Endothelial cell of umbilical vein (primary cell): ENCODE measurements around the gene PRKG1. TPM values are rescaled to one million over a fixed set of nuclear protein-coding genes. Genes with fewer than 3 reads are reported as not detected.

Experiments
- BruUV-seq: library from RNA; stranded (reverse); fragments of 400-500 nt; replicated peaks from 2 replicates; lab custom pipeline; 2021; lab: Mats Ljungman, UMichigan
- CTCF ChIA-PET: fragments of 300-600, 350-600 bp; sonication (Branson Sonifier 250); formaldehyde crosslinking; loops from one replicate; lab custom pipeline; 2021; ENCODE audit warnings: antibody characterized with exemption, inconsistent platforms; lab: Charles Lee
- POLR2A ChIA-PET: fragments of 300-600, 350-600 bp; sonication (Branson Sonifier 250); formaldehyde crosslinking; loops from one replicate; lab custom pipeline; 2021; ENCODE audit warnings: antibody characterized with exemption, inconsistent platforms; lab: Charles Lee
- DNase-seq: peaks from one replicate; pipeline ENCODE4 v3.0.0-alpha.2; 2011; ENCODE audit warnings: low read depth, low spot score
- FAIRE-seq: peaks from 2 replicates; lab custom pipeline; 2011; peaks lifted over from hg19 to GRCh38; lab: Jason Lieb, UNC
- H2AFZ ChIP-seq: 2 replicates; pipeline ENCODE4 v1.6.0; 2012; ENCODE audit warnings: low read depth, low read length, control low read depth, inconsistent platforms
- H3K27ac ChIP-seq: 2 replicates; pipeline ENCODE4 v1.5.1; 2011; ENCODE audit warnings: low read depth, mild to moderate bottlenecking, control low read depth, low read length, moderate library complexity; ENCODE audit not compliant: insufficient read depth
- H3K27me3 ChIP-seq, 2 experiments: 2 replicates each; pipeline versions ENCODE4 v1.6.0 to v1.6.1; 2011; ENCODE audit warnings: low read length in 2 of 2, mixed read lengths in 1 of 2; ENCODE audit not compliant: control insufficient read depth in 2 of 2, insufficient read depth in 2 of 2
- H3K36me3 ChIP-seq, 2 experiments: 2 replicates in 1 of 2; 3 replicates in 1 of 2; pipeline ENCODE4 v1.5.1; 2011; ENCODE audit warnings: low read length in 2 of 2, mild to moderate bottlenecking in 1 of 2, moderate library complexity in 1 of 2; ENCODE audit not compliant: control insufficient read depth in 2 of 2, insufficient read depth in 2 of 2; ENCODE audit errors: extremely low read depth in 1 of 2
- H3K4me1 ChIP-seq: 3 replicates; pipeline ENCODE4 v1.5.1; 2011; ENCODE audit warnings: mild to moderate bottlenecking, low read length; ENCODE audit not compliant: control insufficient read depth, insufficient read depth; ENCODE audit errors: extremely low read depth
- H3K4me2 ChIP-seq: 2 replicates; pipeline ENCODE4 v1.6.1; 2011; ENCODE audit warnings: low read length, control low read depth, mixed read lengths; ENCODE audit not compliant: insufficient read depth
- H3K4me3 ChIP-seq, 3 experiments: fragments of 200-600 bp in 1 of 3; sonication (generic), shearing (Covaris generic) in 1 of 3; replicated peaks in 1 of 3; 2 replicates each; pipeline ENCODE4 v1.5.1; 2011 to 2016; ENCODE audit warnings: control low read depth in 3 of 3, low read length in 3 of 3, mild to moderate bottlenecking in 2 of 3, inconsistent platforms in 1 of 3, low read depth in 1 of 3, moderate library complexity in 1 of 3; ENCODE audit not compliant: insufficient read depth in 1 of 3
- H3K79me2 ChIP-seq: 2 replicates; pipeline ENCODE4 v1.6.0; 2012; ENCODE audit warnings: low read length, inconsistent platforms; ENCODE audit not compliant: control insufficient read depth, insufficient read depth
- H3K9ac ChIP-seq: replicated peaks from 2 replicates; pipeline ENCODE3; 2011; ENCODE audit warnings: low read length, control low read depth; ENCODE audit not compliant: insufficient read depth; ENCODE audit errors: extremely low read depth
- H3K9me1 ChIP-seq: replicated peaks from 3 replicates; pipeline ENCODE4 v1.6.0; 2011; ENCODE audit warnings: mild to moderate bottlenecking, low read length; ENCODE audit not compliant: control insufficient read depth, insufficient read depth; ENCODE audit errors: extremely low read depth
- H3K9me3 ChIP-seq: replicated peaks from 2 replicates; pipeline ENCODE4 v1.5.1; 2012; ENCODE audit warnings: low read length, inconsistent platforms; ENCODE audit not compliant: control insufficient read depth, insufficient read depth
- H4K20me1 ChIP-seq: replicated peaks from 2 replicates; pipeline ENCODE3; 2011; ENCODE audit warnings: mild to moderate bottlenecking, low read length; ENCODE audit not compliant: control insufficient read depth, insufficient read depth; ENCODE audit errors: extremely low read depth
- CTCF ChIP-seq, 2 donors: IDR thresholded peaks; 1 replicate in 1 of 2; 2 replicates in 1 of 2; pipeline ENCODE4 v1.5.1; 2011; ENCODE audit warnings: low read length in 2 of 2, mild to moderate bottlenecking in 2 of 2, moderate library complexity in 2 of 2, control low read depth in 1 of 2, inconsistent platforms in 1 of 2, low read depth in 1 of 2; ENCODE audit not compliant: insufficient read depth in 1 of 2; ENCODE audit errors: extremely low read depth in 1 of 2
- EZH2 ChIP-seq: IDR thresholded peaks from 2 replicates; pipeline ENCODE4 v1.6.1; 2012; ENCODE audit warnings: borderline replicate concordance, low read depth, mild to moderate bottlenecking, moderate library complexity, low read length, inconsistent platforms; ENCODE audit not compliant: severe bottlenecking
- FOS ChIP-seq: IDR thresholded peaks from 2 replicates; pipeline ENCODE4 v1.6.1; 2011; ENCODE audit warnings: mild to moderate bottlenecking, low read length, moderate library complexity, borderline replicate concordance; ENCODE audit not compliant: insufficient read depth
- GATA2 ChIP-seq: IDR thresholded peaks from 2 replicates; pipeline ENCODE4 v1.7.0; 2011; ENCODE audit warnings: low read depth, mild to moderate bottlenecking, moderate library complexity, mixed read lengths, low read length; ENCODE audit not compliant: insufficient read length, insufficient read depth
- JUN ChIP-seq: IDR thresholded peaks from 2 replicates; pipeline ENCODE4 v1.6.1; 2011; ENCODE audit warnings: borderline replicate concordance, low read depth; ENCODE audit not compliant: insufficient read length, insufficient read depth
- MAX ChIP-seq: IDR thresholded peaks from 2 replicates; pipeline ENCODE4 v1.6.1; 2011; ENCODE audit not compliant: insufficient read depth, insufficient read length
- MYC ChIP-seq: IDR thresholded peaks from one replicate; pipeline ENCODE4 v1.6.1; 2011; ENCODE audit warnings: mild to moderate bottlenecking, low read depth, low read length
- POLR2A ChIP-seq: IDR thresholded peaks from 2 replicates; pipeline ENCODE4 v1.6.1; 2012; ENCODE audit warnings: low read depth, mild to moderate bottlenecking, control low read depth, low read length
- POLR2AphosphoS5 ChIP-seq: IDR thresholded peaks from 2 replicates; pipeline ENCODE4 v1.6.1; 2012; ENCODE audit warnings: low read depth, mild to moderate bottlenecking, control low read depth, low read length, moderate library complexity; ENCODE audit not compliant: insufficient read depth
- dilution Hi-C: fragments of 300-500 bp; cut with MboI; formaldehyde crosslinking; loops from one replicate; pipeline ENCODE4 v1.15.0; 2019; ENCODE audit warnings: low sequenced_read_pairs; ENCODE audit not compliant: extremely low pct_ligation_motif_present
- intact Hi-C: fragments of 100-400 bp; cut with micrococcal nuclease; formaldehyde crosslinking; loops from one replicate; pipeline ENCODE4 v1.10.0; 2022
- polyA plus RNA-seq, 4 experiments: library from polyadenylated mRNA; depleted of rRNA in 3 of 4; stranded (reverse) in 3 of 4; unstranded in 1 of 4; fragments of >200 nt; gene quantifications; 2 replicates each; pipeline versions ENCODE4 v1.2.1 to v1.2.3, GENCODE V29; 2011 to 2012; ENCODE audit warnings: missing spikeins in 1 of 4
- total RNA-seq: library from RNA; stranded (reverse); gene quantifications from 2 replicates; pipeline ENCODE4 v1.2.3, GENCODE V29; 2021

PRKG1 gene
- total and polyA plus RNA-seq, 2 donors (not counting 3 experiments of a cell fraction or from before 2014, with no cell fraction given) = 0.01 to 0.18 TPM

GRCh38 chr10:52170776-52171175 is 1096.5 kb downstream of the PRKG1 start:
- no peak for FAIRE-seq
- TF ChIP-seq POLR2A = no peak
- no peak for TF ChIP-seq JUN
- TF ChIP-seq MYC = no peak
- TF ChIP-seq POLR2AphosphoS5 = no peak
- TF ChIP-seq FOS = no peak
- no peak for TF ChIP-seq GATA2
- TF ChIP-seq CTCF (IDR thresholded peaks at IDR 0.05; ENCODE audit: extremely low read depth in 1 of 2, insufficient read depth in 1 of 2, low read depth in 1 of 2, low read length in 2 of 2) = no peak
- TF ChIP-seq MAX = no peak
- TF ChIP-seq EZH2 = no peak
- POLR2A ChIA-PET = interaction anchor here (0.8 kb wide), 1 partner anchor 262 kb away, joined by 6 read pairs; no protein-coding TSS in a partner anchor

More at GRCh38 chr10:52170776-52171175, 1096.5 kb downstream of the PRKG1 start:
- CTCF ChIA-PET = no interaction called here
- Histone ChIP-seq H3K9me1 (no peaks in the 10 kb centered on the region), H3K9me3 (no peaks in the 10 kb centered on the region), H3K36me3 (no peaks in the 10 kb centered on the region), H3K4me1 (no peaks in the 10 kb centered on the region), H3K4me3 (no peak overlapping the region), H3K79me2 (no peaks in the 10 kb centered on the region), H3K9ac (no peak overlapping the region), H3K27me3 (peaks cover 2 to 3% of the 10 kb centered on the region in 2 experiments), H4K20me1 (no peaks in the 10 kb centered on the region), H2AFZ (no peak overlapping the region), H3K4me2 (no peak overlapping the region), H3K27ac (no peak overlapping the region)
- DNase-seq = no peak
- no TSS peak for BruUV-seq
- dilution Hi-C loops = no loop called here
- intact Hi-C loops = no loop called here
